Spleen (tissue), 7 donors: Measurements from ENCODE around the gene CARMIL3.
"Not testable (repeated sequence)": the region's sequence is repeated elsewhere in the genome, so short reads cannot be mapped to it uniquely, and the experiment has no call there.

Experiments used
- CTCF ChIP-seq, 11 experiments: fragments of 200-600 bp in 7 of 11; fragments of 450-650 bp in 4 of 11; sonication (generic) in 4 of 11; IDR thresholded peaks in 8 of 11; conservative IDR thresholded peaks in 3 of 11; 1 replicate in 7 of 11; 2 replicates in 4 of 11; pipeline versions ENCODE4 v1.4.0 to v1.8.0; 2016 to 2021; ENCODE audit warnings: antibody characterized with exemption in 11 of 11, inconsistent platforms in 4 of 11, mild to moderate bottlenecking in 1 of 11
- POLR2AphosphoS5 ChIP-seq, 3 donors: sonication (generic); formaldehyde crosslinking; IDR thresholded peaks; one replicate each; pipeline ENCODE4 v1.5.1; 2017; ENCODE audit warnings: antibody characterized with exemption in 3 of 3
- donor health status: DM: no; HTN: no; CAD: no; lungs with moderate emphysema.
- donor health status: DM: no; HTN: no; CAD: no.
- donor health status: DM: no; HTN: no; CAD: no.

- not testable (repeated sequence) for TF ChIP-seq POLR2AphosphoS5 (IDR thresholded peaks at IDR 0.05); CTCF (IDR thresholded peaks at IDR 0.05 in 8 of 11, conservative IDR thresholded peaks at IDR 0.05 in 3 of 11)
Measured at GRCh38 chr14:24031331-24031730, 20.5 kb upstream of the CARMIL3 start.
